Astrocyte (in vitro differentiated cells and primary cell): ENCODE results near the gene NCOA1.

ENCODE experiments used
- CTCF ChIP-seq: IDR thresholded peaks from 2 replicates; pipeline ENCODE4 v1.5.1; 2011; ENCODE audit warnings: low read depth, mild to moderate bottlenecking, inconsistent platforms, low read length, moderate library complexity; ENCODE audit not compliant: insufficient read depth
- EZH2 ChIP-seq: IDR thresholded peaks from 2 replicates; pipeline ENCODE4 v1.6.1; 2012; ENCODE audit warnings: mild to moderate bottlenecking, low read length, inconsistent platforms; ENCODE audit not compliant: insufficient read depth

- no peak for TF ChIP-seq CTCF
- no peak for TF ChIP-seq EZH2
These were observed 19.4 kb upstream of the NCOA1 start for GRCh38 chr2:24471662-24472061.
